Measurements from ENCODE around the gene PPFIBP1. TPM values are rescaled to one million over a fixed set of nuclear protein-coding genes. Genes with fewer than 3 reads are reported as not detected.

Gene PPFIBP1
- 46.7 TPM for total RNA-seq

GRCh38 chr12:27523642-27524493, at the start of gene PPFIBP1:
Gene PPFIBP1, plus strand, starts transcription at chr12:27524206. Its CDS starts 109,191 bp downstream, at chr12:27633397.
- peak; percentile 100 for DNase-seq (ENCODE audit: low spot score)

GRCh38 chr12:27474344-27474743, 49.7 kb upstream of the PPFIBP1 start:
- DNase-seq (ENCODE audit: low spot score) = no peak

- DNase-seq (ENCODE audit: low spot score) = no peak
These were observed 47.0 kb upstream of the PPFIBP1 start for GRCh38 chr12:27477049-27477448.

GRCh38 chr12:27478949-27479348, 45.1 kb upstream of the PPFIBP1 start:
- DNase-seq (ENCODE audit: low spot score) = no peak

GRCh38 chr12:27480016-27480415, 44.0 kb upstream of the PPFIBP1 start:
- no peak for DNase-seq (ENCODE audit: low spot score)

GRCh38 chr12:27486961-27487360, 37.0 kb upstream of the PPFIBP1 start:
- no peak for DNase-seq (ENCODE audit: low spot score)

GRCh38 chr12:27488479-27488878, 35.5 kb upstream of the PPFIBP1 start:
- DNase-seq (ENCODE audit: low spot score) = no peak

- DNase-seq (ENCODE audit: low spot score) = no peak
These were observed 32.8 kb upstream of the PPFIBP1 start for GRCh38 chr12:27491226-27491625.

- no peak for DNase-seq (ENCODE audit: low spot score)
These were observed 30.6 kb upstream of the PPFIBP1 start for GRCh38 chr12:27493260-27493940.

- no peak for DNase-seq (ENCODE audit: low spot score)
These were observed 26.6 kb upstream of the PPFIBP1 start for GRCh38 chr12:27497446-27497845.

GRCh38 chr12:27498149-27498548, 25.9 kb upstream of the PPFIBP1 start:
- DNase-seq (ENCODE audit: low spot score) = no peak

- no peak for DNase-seq (ENCODE audit: low spot score)
These were observed 25.2 kb upstream of the PPFIBP1 start for GRCh38 chr12:27498761-27499160.

- no peak for DNase-seq (ENCODE audit: low spot score)
These were observed 24.6 kb upstream of the PPFIBP1 start for GRCh38 chr12:27499377-27499776.

GRCh38 chr12:27500546-27500945, 23.5 kb upstream of the PPFIBP1 start:
- no peak for DNase-seq (ENCODE audit: low spot score)

- DNase-seq (ENCODE audit: low spot score) = no peak
These were observed 22.0 kb upstream of the PPFIBP1 start for GRCh38 chr12:27502021-27502435.

- no peak for DNase-seq (ENCODE audit: low spot score)
These were observed 19.5 kb upstream of the PPFIBP1 start for GRCh38 chr12:27504507-27504906.

- no peak for DNase-seq (ENCODE audit: low spot score)
These were observed 18.9 kb upstream of the PPFIBP1 start for GRCh38 chr12:27505109-27505508.

GRCh38 chr12:27505761-27506160, 18.2 kb upstream of the PPFIBP1 start:
- no peak for DNase-seq (ENCODE audit: low spot score)

- no peak for DNase-seq (ENCODE audit: low spot score)
These were observed 17.3 kb upstream of the PPFIBP1 start for GRCh38 chr12:27506645-27507189.

- no peak for DNase-seq (ENCODE audit: low spot score)
These were observed 15.1 kb upstream of the PPFIBP1 start for GRCh38 chr12:27508736-27509431.

GRCh38 chr12:27511031-27511722, 12.8 kb upstream of the PPFIBP1 start:
- no peak for DNase-seq (ENCODE audit: low spot score)

- DNase-seq (ENCODE audit: low spot score) = no peak
These were observed 12.3 kb upstream of the PPFIBP1 start for GRCh38 chr12:27511723-27512045.
